Activated CD4-positive, alpha-beta T cell treated with anti-CD3 and anti-CD28 coated beads, Interleukin-2, amount 50 U/mL, for 24 hours (primary cell): Measurements from ENCODE around the gene NRP1.

ENCODE experiments used
- DNase-seq, 2 donors: peaks; one replicate each; pipeline ENCODE4 v3.0.0-alpha.2; 2020; ENCODE audit warnings: low read depth in 1 of 2, low spot score in 1 of 2

The NRP1 gene

DNA sequence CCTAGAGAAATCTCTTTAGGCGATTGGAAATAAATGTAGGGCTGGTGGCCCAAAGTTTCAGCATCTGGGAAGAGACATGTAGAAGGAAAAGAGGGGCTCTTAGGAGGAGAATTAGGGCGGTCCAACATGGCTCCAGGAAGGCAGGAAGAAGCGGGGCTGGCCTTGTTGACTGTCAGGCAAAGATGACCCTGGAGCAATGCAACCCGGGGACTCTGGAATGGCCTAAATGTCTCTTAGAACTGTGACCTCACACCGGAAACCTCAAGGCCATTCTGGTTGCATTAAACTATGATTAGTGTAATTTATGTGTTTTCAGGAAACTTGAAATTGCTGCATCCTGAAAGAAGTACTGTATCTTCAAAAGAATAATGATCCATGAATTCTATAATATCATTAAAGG lies 66.8 kb downstream of the NRP1 start:
- no peak for DNase-seq

DNA sequence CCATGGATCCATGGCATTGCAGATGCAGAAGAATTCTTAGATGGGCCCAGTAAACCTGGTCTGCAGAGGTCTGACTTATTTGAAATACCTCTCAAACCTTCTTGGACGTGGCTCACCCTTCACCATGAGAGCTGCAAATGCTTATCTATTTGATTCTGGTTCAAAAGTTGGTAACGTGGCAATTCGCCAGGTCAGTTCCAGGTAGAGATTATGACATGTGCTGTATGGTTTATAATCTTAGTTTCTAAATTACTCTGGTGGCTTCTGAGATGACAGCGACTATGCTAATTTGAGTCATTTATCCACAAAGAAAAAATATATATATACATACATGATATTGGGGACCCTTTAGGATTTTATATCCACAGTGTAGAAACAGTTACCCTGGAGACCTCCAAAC lies 68.8 kb downstream of the NRP1 start:
- DNase-seq = peak in 1 of 2 donors; percentile 48

DNA sequence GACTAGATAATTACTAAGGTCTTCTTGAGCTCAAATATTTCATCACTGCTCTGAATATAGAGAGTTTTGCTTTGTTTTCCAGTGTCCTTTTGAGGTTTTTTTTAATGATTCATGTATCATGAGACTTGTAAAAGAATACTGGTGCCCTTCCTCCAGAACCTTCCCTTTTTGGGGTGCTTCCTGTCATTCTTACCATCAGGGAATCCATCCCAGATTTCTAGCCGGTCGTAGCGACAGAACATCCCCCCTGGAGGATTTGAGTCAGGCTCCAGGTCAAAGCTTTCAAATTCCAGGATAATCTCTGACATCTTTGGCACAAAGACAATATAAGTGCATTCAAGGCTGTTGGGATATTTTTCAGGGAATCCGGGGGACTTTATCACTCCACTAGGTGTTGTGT lies 71.0 kb downstream of the NRP1 start:
- DNase-seq = no peak

DNA sequence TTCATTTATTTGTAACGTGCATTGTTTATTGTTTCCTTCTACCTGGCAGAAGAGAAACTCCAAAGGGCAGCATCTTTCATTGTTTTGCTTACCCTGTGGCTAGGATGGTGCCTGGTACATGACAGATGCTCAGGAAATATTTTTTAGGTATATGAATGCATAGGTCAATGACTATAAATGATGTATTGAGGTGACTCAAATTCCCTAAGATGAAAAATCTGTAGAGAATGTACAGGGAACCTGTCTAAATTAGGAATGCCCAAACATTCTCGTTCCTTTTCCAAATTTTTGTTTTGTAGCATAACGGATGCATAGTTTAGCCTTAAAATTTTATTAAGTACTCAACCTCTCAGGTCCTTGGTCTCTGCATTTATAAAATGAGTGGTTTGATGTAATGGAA lies 71.6 kb downstream of the NRP1 start:
- DNase-seq = no peak

DNA sequence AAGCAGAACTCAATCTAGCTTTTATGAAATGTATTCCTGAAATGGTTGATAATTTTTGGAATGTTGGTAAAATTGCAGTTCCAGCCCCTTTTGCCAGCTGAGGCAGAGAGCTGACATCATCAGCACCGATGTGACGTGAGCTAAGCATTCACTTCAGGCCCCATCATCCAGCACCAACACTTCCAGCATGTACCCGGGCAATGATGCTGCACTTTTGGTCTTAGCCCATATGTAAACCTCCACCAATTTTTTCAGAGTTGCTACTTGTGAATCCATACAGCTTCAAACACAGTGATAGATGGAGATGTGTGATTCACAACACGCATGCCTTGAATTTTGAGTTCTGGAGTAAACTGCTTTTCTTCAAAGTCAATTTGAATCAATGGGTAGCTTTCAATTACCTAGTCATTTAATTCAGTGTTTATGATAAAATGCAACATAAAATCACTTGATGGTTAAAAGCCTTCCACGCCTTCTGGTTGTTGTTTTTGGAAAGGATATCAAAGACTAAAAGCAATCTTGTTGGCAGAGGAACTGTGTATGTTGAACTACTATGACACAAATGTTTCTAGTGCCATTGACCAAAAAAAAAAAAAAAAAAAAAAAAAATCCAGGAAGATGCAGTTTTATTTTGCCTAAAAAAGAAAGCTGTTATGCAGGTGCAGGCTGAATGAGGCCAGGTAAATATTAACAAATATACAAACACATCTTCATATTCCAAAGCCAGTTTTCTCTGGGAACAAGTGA lies 73.9 kb downstream of the NRP1 start:
- DNase-seq = no peak

DNA sequence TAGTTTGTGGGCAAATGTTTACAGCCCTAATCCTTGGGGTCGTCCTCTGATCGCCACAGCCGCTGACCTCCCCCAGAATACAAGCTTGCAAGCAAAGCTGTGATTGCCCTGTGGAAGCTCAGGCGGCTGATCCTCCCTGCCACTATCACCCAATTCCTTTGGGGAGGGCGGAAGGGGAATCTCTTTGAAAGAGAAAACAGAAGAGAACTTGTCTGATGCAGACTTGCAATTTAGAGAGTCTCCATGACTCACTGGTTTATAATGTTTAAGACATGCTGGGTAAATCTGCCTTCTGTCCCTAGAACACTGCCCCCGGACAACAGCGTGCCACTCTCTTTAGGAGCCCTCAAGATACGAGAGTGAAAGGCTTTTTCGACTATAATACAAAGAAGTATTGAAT lies 75.5 kb downstream of the NRP1 start:
- no peak for DNase-seq

DNA sequence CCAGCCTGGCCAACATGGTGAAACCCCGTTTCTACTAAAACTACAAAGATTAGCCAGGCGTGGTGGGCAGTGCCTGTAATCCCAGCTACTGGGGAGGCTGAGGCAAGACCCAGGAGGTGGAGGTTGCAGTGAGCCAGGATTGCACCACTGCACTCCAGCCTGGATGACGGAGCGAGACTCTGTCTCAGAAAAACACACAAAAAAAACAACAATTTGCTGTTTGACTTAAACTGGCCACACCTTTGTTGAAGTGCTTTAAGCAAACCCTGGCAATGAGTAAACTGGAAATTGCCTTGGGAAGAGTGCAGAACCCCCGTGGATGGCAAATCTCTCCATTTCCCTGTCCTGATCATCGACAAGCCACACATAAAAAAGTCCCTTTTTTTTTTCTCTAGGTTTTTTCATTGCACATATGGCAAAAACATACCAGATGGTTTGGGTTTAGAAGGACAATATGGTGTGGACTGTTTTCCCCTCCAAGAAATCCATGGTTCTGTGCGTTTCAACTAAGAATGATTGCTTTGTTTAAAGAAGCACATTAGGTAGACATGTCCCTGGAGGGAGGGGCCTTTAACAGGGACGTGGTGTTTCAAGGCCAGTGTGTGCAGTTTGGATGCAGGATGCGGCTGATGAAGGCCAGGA lies 76.9 kb downstream of the NRP1 start:
- DNase-seq = no peak

DNA sequence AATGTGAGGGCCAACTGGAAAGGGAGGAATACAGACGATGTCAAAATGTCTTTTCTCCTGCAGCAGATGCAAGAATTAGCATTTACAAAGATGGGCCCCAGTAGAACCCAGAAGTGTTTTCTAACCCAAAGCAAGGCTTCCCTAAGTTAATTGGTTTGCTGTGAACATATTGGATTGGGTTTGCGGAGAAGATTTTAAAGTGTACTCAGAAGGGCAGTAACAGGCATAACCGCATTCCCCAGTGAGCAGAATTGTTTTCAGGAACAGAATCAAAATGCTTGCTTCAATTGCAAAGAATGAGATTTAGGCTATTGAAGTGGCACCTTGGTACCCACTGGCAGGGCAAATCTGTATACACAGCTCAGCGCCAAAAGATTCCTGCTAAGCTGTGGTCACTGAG lies 78.0 kb downstream of the NRP1 start:
- DNase-seq = no peak

DNA sequence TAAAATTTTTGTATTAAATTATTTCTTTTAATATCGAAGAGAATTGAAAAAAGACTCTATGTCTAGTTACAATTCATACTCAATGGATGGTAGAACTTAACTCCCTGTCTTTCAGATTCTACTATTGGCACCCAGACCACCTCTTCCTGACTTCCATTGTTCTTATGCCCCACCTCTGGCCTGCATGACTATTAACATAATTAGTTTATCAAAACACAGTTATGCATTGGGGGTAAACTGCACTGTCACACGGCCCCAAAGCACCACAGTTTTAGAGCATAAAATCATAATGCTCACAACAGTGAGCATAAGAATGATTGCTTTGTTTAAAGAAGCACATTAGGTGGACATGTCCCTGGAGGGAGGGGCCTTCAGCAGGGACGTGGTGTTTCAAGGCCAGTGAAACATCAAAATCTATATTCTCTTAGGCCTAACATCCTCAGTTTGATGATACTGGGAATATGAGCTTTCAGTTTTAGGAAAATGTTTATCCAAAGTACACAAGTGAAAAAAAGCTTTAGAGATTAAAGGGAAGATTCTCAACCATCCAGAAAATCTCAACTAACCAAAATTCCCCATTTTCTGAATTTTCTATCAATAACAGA lies 79.8 kb downstream of the NRP1 start:
- no peak for DNase-seq

DNA sequence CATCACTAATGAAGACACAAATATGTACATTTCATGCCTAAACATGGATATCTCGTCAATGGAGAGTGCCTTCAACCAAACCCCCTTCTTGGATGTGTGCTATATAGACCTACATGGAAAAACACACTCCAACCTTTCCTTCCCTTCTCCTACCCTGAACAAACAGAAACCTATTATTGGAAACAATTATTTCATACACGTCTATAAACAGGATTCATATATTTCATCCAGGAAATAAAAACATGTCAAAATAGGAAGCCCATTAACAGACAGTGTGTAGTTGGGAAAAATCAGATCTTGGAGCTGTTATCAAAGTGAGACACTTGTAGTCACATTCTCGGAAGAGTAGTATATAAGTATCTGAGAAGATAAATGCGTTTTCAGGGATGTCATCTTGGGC lies 81.1 kb downstream of the NRP1 start:
- no peak for DNase-seq

DNA sequence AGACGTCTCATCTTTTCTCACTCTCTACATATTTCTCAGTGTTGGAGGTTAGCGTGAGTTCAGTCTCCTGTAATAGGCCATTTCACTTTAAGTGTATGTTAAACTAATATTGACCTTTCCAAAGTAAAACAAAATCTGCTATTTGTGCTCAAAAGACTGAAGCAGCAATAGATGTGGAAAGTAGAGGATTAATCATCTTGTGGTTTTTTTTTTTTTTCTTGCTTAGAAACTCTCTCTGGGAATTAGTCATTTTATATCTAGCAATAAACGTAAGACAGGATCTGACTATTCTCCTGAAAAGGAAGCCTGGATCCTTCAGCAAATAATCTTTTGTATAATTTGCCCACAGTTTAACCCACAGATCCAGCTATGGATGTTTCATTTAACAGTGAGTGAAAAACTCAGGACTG lies 81.7 kb downstream of the NRP1 start:
- no peak for DNase-seq

DNA sequence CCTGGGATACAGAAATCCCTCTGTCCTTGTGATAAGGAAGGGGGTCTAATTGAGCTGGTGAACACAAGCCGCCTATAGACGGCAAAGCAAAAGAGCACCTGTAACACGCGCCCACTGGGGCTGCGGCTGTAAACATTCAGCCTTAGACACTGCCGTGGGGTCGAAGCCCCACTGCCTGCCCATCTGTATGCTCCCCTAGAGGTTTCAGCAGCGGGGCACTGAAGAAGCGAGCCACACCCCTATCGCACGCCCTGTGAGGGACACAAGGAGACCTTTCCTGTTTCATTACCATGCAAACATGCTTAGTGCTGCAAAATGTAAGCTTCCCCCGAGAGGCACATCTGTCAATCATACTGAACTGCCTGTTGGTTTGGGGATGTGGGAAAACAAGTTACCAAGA lies 82.1 kb downstream of the NRP1 start:
- no peak for DNase-seq

DNA sequence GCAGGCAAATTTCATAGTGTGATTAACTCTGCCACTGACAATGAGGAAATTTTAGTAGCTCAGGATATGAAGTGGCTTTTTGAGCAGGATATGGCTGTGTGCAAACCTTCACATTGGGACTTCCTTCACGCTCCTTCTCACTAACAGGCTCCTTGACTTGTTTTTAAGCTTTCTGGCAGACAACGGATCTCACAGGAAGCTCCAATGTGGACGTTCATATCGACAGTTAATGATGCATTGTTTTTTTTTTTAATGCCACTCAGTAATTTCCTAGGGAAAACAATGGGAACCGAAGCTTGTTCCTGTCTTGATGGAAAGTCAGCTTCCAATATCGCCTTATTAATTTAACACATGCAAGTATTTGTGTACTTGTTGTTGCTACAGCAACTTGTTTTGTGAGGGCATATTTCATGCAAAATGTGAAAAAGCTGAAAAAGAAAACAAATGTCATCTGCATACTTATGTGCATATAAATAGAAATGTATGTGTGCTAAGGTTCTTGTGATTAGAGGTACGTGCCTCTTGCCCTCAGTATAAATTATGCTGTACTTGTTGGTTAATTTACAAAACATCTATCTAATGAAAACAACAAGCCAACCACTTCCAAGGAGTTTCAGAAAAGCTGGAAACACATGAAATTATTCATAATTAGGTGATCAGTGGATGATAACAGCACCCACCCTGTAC lies 84.7 kb downstream of the NRP1 start:
- DNase-seq = no peak

DNA sequence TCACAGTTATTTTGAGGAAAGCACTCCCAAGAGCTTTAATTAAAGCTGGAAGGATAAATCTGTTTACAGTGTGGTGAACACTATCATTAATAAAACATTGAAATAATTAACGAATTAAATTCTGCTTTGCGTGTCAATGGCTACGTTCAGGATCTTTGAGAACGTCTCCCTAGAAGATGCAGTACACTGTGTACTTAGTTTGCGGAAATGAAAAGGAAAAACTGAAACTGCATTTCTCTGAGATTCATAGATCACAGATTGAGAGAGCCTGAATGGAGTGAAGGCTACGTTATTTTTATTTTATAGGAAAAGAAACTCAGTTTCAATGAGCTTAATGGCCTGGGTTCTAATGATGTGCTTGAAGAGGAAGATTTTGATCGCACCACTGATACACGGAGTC lies 85.3 kb downstream of the NRP1 start:
- no peak for DNase-seq

DNA sequence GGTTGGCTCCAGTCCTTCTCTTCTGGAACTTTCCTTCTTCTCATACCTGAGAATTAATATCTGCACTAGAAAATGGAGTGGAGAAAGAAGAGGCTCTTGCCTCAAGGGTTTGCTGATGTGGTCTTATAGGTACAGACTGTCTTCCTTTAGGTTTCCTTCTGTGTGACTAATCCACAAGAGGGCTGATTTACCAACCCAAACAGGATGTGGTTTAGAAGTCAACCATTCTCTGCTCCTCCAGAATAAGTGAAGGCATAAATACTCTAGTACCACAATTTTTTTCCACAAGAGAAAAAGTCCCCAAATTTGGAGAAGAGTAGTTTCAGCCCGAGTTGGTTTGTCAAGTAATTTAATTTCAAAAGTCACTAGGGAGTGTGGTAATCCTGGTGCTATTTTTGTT lies 85.8 kb downstream of the NRP1 start:
- DNase-seq = peak in 1 of 2 donors; percentile 41

DNA sequence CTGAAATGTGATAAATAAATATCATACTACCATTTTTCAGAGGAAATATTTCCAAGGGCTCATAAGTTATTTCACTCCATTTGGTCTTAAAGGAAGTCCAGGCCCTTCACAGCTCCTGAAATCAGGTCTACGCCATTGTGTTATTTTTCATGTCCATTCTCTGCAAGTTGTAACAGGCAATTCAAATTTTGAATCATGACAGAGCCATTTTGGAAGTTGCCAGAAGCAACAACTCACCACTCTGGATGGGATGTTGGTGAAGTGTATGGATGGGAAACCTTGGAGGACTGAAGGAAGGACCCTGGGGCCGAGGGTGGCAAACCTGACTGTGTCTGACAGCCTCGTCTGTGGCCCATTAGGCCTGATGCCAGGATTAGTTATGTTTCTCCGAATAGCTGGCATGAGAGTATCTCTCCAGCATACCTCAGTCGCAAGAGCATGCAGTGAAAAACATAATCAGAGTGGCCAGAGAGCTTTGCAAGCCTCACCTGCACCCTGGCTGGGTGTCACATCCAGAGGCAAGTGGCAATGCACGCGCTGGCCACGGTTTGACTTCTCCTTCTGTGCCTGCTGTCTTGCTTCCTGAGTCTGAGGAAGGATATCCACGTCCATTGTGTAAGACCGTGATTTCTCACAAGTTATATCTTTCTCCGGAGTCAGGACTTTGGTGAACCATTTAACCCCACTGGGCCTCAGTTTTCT lies 87.1 kb downstream of the NRP1 start:
- DNase-seq = no peak

DNA sequence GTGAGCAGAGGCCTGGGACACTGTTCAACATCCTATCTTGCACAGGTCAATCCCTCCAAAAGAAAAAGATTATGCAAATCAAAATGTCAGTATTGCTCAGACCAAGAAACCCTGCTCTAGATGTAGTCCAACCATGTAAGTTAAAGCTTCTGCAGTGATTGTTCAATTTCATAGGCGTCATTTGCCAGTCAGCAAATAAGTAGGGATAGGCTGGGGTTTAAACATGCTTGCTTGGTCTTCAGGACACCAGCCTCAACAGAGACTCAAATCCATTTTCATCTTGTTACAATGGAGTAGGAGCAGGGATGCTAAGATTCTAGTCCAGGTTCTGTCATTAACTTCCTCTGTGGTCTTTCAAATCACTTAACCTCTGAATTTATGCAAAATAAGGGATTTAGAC lies 89.1 kb downstream of the NRP1 start:
- no peak for DNase-seq

DNA sequence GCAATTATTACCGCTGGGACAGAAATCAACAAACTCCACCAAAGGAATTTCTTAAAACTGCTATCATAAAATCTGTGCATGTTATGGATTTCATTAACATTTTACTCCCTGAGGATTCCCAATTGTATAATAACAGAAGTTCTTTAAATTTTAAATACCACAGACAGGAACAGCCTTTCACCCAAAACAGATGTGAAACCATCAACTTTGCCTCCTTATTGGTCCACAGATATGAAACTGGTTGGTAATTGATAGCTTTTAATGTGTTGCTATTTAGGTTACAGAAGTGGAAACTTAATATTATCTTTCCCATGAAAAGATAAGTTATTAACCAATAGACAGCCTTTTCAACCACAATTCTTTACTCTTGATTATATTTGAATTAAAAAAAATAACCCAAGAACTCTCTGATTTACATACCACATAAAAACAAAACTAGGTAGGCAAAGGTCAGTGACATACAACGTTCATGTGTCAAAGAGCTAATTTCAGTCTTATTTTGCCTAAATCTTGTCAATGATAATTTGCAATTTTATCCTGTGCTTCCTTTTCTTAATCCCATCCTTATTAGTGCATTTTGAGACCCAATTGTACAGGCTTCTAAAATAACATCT lies 90.0 kb downstream of the NRP1 start:
- no peak for DNase-seq

DNA sequence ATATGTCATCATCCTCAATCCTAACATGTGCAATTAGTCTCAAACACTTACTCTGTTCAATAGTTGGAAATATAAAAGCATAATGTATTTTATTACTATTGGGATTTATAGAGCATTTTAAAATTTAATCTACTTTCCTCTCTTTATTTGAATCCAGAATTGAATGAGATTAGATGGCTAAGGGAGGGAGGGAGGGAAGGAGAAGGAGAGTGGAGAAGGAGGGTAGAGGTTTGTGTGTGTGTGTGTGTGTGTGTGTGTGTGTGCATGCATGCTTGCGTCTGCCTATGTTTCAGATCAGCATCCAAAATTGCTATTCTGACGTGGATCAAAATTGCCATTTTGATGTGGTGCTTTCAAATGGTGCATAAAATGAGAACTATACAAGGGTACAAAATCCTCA lies 90.8 kb downstream of the NRP1 start:
- DNase-seq = no peak

DNA sequence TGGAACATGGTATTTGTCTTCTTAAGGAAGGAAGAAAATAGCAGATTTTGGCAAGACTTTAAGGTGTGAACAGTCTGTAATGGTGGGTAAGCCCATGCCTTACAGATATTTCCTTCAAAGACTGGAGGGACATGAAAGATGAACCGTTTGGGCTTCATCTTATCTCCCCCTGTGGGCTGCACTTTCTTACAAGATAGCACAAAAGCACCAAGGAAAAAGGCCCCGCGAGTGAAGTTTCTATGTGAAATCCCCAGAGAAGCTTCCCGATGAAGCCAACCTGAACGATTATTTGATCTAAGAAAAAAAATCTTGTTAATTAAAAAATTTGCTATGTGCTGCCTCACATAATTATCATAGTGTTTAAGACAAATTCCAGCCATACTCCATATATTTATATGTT lies 91.5 kb downstream of the NRP1 start:
- no peak for DNase-seq

DNA sequence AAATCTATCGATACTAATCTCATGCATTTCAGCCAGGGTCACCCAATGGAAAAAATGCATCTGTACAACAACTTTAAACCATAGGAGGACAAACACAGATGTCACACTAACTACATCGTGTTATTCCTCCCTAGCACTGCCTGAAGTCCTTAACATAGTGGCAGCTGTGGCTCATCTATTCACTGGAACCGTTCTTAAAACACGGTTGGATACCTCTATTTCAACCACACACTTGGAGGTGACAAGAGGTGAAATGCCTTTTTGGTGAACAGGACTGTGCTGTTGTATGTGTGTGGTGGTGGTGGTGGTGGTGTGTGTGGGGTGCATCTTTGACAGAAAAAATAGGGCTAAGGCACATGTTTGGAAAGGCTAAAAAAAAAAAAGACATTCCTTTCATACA lies 93.1 kb downstream of the NRP1 start:
- no peak for DNase-seq
